T-cell (primary cell): ENCODE data around the gene BBLN. TPM values are rescaled to one million over a fixed set of nuclear protein-coding genes. Genes with fewer than 3 reads are reported as not detected.

Experiments used
- ATAC-seq, 4 experiments: fragments of 200-7000 bp in 3 of 4; fragments of 150-1000 bp in 1 of 4; cut with Tn5 transposase; replicated peaks in 1 of 4; 1 replicate in 3 of 4; 2 replicates in 1 of 4; pipeline ENCODE4 v1.10.0; 2021; ENCODE audit warnings: moderate library complexity in 3 of 4, mild to moderate bottlenecking in 2 of 4, moderate number of reproducible peaks in 1 of 4
- CTCF ChIA-PET, 2 donors: fragments of 300-600 bp; sonication (Branson Sonifier 250); formaldehyde crosslinking; loops; one replicate each; lab custom pipeline; 2022; ENCODE audit warnings: antibody characterized with exemption in 2 of 2; lab: Charles Lee
- POLR2A ChIA-PET, 2 donors: fragments of 300-600 bp; sonication (Branson Sonifier 250); formaldehyde crosslinking; loops; one replicate each; lab custom pipeline; 2022; ENCODE audit warnings: antibody characterized with exemption in 2 of 2; lab: Charles Lee
- DNase-seq, 35 experiments: peaks; one replicate each; pipeline versions ENCODE4 v3.0.0 to v3.0.0-alpha.2; 2013 to 2023
- H3K27ac ChIP-seq: one replicate; pipeline ENCODE4 v1.5.1; 2013; ENCODE audit warnings: low read length
- H3K27me3 ChIP-seq, 2 experiments: replicated peaks in 1 of 2; 1 replicate in 1 of 2; 2 replicates in 1 of 2; pipeline versions ENCODE4 v1.6.1 to v1.7.0; 2013; ENCODE audit warnings: low read length in 1 of 2, mixed read lengths in 1 of 2; ENCODE audit not compliant: control insufficient read depth in 2 of 2, insufficient read depth in 2 of 2; ENCODE audit errors: extremely low read depth in 1 of 2
- H3K36me3 ChIP-seq, 2 donors: 1 replicate in 1 of 2; 2 replicates in 1 of 2; pipeline versions ENCODE4 v1.6.1 to v1.7.0; 2013; ENCODE audit warnings: low read length in 1 of 2; ENCODE audit not compliant: control insufficient read depth in 2 of 2, insufficient read depth in 1 of 2; ENCODE audit errors: extremely low read depth in 1 of 2
- H3K4me1 ChIP-seq, 2 experiments: 1 replicate in 1 of 2; 2 replicates in 1 of 2; pipeline versions ENCODE4 v1.6.1 to v1.7.0; 2013; ENCODE audit warnings: low read length in 2 of 2, mixed read lengths in 1 of 2; ENCODE audit not compliant: insufficient read depth in 2 of 2, control insufficient read depth in 1 of 2; ENCODE audit errors: extremely low read depth in 1 of 2
- H3K4me3 ChIP-seq, 2 donors: 1 replicate in 1 of 2; 2 replicates in 1 of 2; pipeline versions ENCODE4 v1.5.1 to v1.7.0; 2013; ENCODE audit warnings: mild to moderate bottlenecking in 2 of 2, low read length in 1 of 2, moderate library complexity in 1 of 2; ENCODE audit not compliant: control insufficient read depth in 1 of 2; ENCODE audit errors: extremely low read depth in 1 of 2
- H3K9me3 ChIP-seq: 2 replicates; pipeline ENCODE4 v1.7.0; 2013
- H3K27ac Mint-ChIP-seq, 2 donors: one replicate each; pipeline ENCODE4 v1.8.0; 2020 to 2021; ENCODE audit warnings: mild to moderate bottlenecking in 2 of 2, mixed read lengths in 2 of 2
- H3K27me3 Mint-ChIP-seq, 2 donors: one replicate each; pipeline ENCODE4 v1.8.0; 2021 to 2022; ENCODE audit warnings: mixed read lengths in 2 of 2
- H3K36me3 Mint-ChIP-seq: one replicate; pipeline ENCODE4 v1.8.0; 2021; ENCODE audit warnings: mixed read lengths
- H3K4me1 Mint-ChIP-seq, 3 donors: one replicate each; pipeline ENCODE4 v1.8.0; 2020 to 2022; ENCODE audit warnings: mixed read lengths in 3 of 3, mild to moderate bottlenecking in 1 of 3
- H3K4me3 Mint-ChIP-seq, 3 donors: one replicate each; pipeline ENCODE4 v1.8.0; 2020 to 2022; ENCODE audit warnings: mild to moderate bottlenecking in 3 of 3, mixed read lengths in 3 of 3, moderate library complexity in 3 of 3
- H3K9me3 Mint-ChIP-seq, 3 donors: one replicate each; pipeline ENCODE4 v1.8.0; 2020 to 2022; ENCODE audit warnings: mixed read lengths in 3 of 3
- WGBS: methylation state at CpG from one replicate; pipeline ENCODE4 v1.1.5; 2013; ENCODE audit warnings: missing lambda C conversion rate; ENCODE audit not compliant: insufficient coverage; 5-methylcytosine and 5-hydroxymethylcytosine counted together
- total RNA-seq, 35 experiments: library from RNA in 6 of 35; stranded (reverse) in 6 of 35; fragments of 120-200 nt in 1 of 35; gene quantifications; one replicate each; pipeline versions ENCODE4 v1.2.1 to v1.2.4 and lab custom pipeline; 2013 to 2026

BBLN gene
- total RNA-seq, 5 donors from 2014 or later (not counting 1 experiment from before 2014, with no cell fraction given) = 50.0 to 85.9 (median 81.4) TPM

DNA sequence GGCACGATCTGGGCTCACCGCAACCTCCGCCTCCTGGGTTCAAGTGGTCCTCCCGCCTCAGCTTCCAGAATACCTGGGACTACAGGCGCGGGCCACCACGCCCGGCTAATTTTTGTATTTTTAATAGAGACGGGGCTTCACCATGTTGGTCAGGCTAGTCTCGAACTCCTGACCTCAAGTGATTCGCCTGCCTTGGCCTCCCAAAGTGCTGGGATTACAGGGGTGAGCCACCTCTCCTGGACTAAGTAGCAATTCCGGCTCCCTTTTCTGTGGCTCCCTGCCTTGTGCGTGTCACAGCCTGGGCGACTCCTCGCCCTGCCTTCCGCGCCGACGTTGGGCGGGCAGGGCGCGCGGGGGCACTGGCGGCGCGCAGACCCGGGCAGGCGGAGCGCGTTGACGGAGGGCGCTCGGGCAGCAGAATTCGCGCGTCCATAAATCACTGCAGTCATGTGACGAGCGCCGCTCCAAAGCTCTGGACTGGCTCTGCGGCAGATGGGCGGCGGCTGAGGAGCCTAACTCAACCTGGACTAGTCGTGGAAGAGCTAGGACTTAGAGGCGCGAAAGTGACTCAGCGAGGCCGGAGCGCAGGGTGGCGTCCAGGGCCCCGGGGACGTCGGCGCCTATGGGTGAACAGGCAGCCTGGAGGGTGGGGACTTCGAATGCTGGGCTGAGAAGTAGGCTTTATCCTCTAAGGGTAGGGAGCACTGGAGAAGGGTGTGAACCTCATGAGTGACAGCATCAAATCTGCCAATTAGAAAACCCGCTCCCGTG, 32.7 kb downstream of the BBLN start:
- Mint-ChIP-seq H3K27ac (no peak overlapping the region), H3K27me3 (no peaks in the 10 kb centered on the region), H3K36me3 (peaks cover 12% of the 10 kb centered on the region), H3K9me3 (no peaks in the 10 kb centered on the region), H3K4me1 (peaks cover 17 to 31% (median 26%) of the 10 kb centered on the region in 3 donors), H3K4me3 (peak overlapping the region in 2 of 3 donors; percentile 28 to 42)
- ChIA-PET CTCF (interaction anchor here (0.6 to 0.7 kb wide), 2 partner anchors 12 to 618 kb away, joined by 3 to 5 read pairs; no protein-coding TSS in a partner anchor), POLR2A (no interaction called here)
- no peaks in the 10 kb centered on the region for H3K9me3 ChIP-seq
- H3K4me3 ChIP-seq = peak overlapping the region in 1 of 2 donors; percentile 1
- peaks cover 0 to 17% of the 10 kb centered on the region in 2 experiments for H3K27me3 ChIP-seq
- H3K27ac ChIP-seq = no peak overlapping the region
- peaks cover 6 to 23% of the 10 kb centered on the region in 2 experiments for H3K4me1 ChIP-seq
- H3K36me3 ChIP-seq = peaks cover 0 to 17% of the 10 kb centered on the region in 2 donors
- ATAC-seq (peak in 2 of 4 experiments; percentile 73 to 74), DNase-seq (peak in 19 of 35 experiments; percentile 16 to 60 (median 46))
- 57% methylated on average over 46 of the region's 56 CpGs for WGBS

DNA sequence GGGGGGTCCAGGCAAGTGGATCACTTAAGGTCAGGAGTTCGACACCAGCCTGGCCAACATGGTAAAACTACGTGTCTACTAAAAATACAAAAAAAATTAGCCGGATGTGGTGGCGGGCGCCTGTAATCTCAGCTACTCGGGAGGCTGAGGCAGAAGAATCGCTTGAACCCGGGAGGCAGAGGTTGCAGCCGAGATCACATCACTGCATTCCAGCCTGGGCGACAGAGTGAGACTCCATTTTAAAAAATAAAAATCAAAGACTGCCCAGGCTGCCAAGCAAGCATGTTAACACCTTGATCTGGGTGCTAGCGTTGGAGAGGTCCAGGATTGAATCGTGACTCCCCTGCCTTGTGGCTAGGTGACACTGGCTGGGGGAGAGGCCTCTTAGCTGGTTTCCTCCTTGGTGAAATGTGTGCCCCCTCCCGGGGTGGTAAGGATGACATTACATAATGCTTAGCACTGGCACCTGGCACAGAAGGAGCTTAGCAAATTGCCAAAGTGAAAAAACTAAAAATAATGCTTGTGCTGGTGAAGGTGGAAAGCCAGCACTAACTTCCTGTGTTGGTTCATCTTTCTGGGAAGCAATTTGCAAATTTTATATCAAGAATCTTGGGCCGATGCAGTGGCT, 33.5 kb downstream of the BBLN start:
- H3K27me3 ChIP-seq = peaks cover 0 to 17% of the 10 kb centered on the region in 2 experiments
- Mint-ChIP-seq H3K4me1 (peaks cover 12 to 26% (median 22%) of the 10 kb centered on the region in 3 donors), H3K9me3 (no peaks in the 10 kb centered on the region), H3K27me3 (no peaks in the 10 kb centered on the region), H3K27ac (no peak overlapping the region), H3K36me3 (peaks cover 12% of the 10 kb centered on the region), H3K4me3 (peak overlapping the region in 2 of 3 donors; percentile 21 to 39)
- no peaks in the 10 kb centered on the region for H3K9me3 ChIP-seq
- POLR2A ChIA-PET = no interaction called here
- WGBS = 78% methylated on average over 12 of the region's 14 CpGs
- peaks cover 0 to 13% of the 10 kb centered on the region in 2 donors for H3K36me3 ChIP-seq
- no peak overlapping the region for H3K27ac ChIP-seq
- no peak overlapping the region for H3K4me3 ChIP-seq
- ATAC-seq = no peak
- CTCF ChIA-PET = no interaction called here
- peaks cover 6 to 23% of the 10 kb centered on the region in 2 experiments for H3K4me1 ChIP-seq
- no peak for DNase-seq

DNA sequence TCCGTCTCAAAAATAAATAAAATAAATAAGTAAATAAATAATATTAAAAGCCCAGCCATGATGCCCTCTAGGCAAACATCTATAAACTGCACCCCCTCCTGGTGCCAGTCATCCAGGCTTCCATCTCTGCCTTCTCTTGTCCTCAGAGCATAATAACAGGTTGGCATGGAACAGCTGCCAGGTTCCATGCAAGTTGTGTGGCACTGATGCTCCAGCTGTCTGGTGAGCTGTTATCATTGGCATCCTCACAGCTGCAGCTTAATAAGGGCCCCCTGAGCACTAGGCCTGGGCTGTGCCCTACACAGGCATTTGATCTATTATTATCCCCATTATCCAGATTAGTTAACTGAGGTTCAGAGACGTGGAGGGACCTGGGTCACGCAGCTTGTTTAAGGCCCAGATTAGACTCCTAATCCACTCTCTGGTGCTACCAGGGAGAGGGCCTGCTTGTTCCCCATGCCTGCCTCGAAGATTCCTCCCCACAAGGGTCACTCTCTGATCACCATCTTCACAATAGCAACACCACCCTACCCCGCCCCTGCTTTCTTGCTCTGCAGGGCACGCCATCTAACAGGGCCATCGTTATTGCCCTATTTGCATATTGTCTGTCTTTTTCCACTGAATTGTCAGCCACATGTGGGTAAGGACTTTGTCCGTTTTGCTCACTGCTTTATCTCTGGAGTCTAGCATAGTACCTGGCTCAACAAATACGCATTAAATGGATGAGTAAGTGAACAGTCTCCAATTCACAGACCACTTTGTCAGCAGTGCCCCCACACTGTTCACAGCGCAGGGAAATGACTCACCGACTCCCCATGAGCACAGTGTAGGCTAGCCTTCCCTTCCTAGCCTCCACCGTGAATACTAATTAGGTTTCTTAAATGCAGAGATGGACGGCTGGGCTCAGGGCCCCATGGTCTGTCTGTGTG, 41.6 kb downstream of the BBLN start:
- Histone ChIP-seq H3K4me1 (peaks cover 7 to 18% of the 10 kb centered on the region in 2 experiments), H3K27me3 (peaks cover 0 to 29% of the 10 kb centered on the region in 2 experiments), H3K27ac (no peak overlapping the region), H3K36me3 (no peaks in the 10 kb centered on the region), H3K4me3 (no peak overlapping the region), H3K9me3 (no peaks in the 10 kb centered on the region)
- WGBS = 85% methylated on average over 5 of the region's 13 CpGs
- H3K27me3 Mint-ChIP-seq = peaks cover 4 to 10% of the 10 kb centered on the region in 2 donors
- H3K36me3 Mint-ChIP-seq = no peaks in the 10 kb centered on the region
- no peaks in the 10 kb centered on the region for H3K9me3 Mint-ChIP-seq
- no peak overlapping the region for H3K4me3 Mint-ChIP-seq
- ATAC-seq = no peak
- peaks cover 6 to 7% (median 7%) of the 10 kb centered on the region in 3 donors for H3K4me1 Mint-ChIP-seq
- POLR2A ChIA-PET = no interaction called here
- no peak overlapping the region for H3K27ac Mint-ChIP-seq
- no peak for DNase-seq
- CTCF ChIA-PET = no interaction called here

DNA sequence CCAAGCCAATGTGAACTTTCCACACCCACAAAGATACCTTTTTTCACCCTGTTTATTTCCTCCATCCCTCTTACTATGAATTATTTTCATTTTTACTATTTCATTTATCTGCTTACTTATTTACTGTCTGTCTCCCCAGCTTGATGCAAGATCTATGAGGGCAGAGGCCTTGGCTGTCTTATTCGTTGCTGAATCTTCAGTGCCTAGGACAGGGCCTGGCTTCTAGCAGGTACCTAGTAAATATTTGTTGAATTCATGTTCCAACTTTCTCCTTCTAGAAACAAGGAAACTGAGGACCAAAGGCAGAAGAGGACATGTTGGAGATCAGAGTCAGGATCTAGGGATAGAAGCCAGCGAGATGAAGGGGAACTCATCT, 42.6 kb downstream of the BBLN start:
- Histone ChIP-seq H3K4me1 (peaks cover 7 to 18% of the 10 kb centered on the region in 2 experiments), H3K9me3 (no peaks in the 10 kb centered on the region), H3K27ac (peak overlapping the region; percentile 36), H3K4me3 (peak overlapping the region in 1 of 2 donors; percentile 15), H3K27me3 (peaks cover 0 to 28% of the 10 kb centered on the region in 2 experiments), H3K36me3 (no peaks in the 10 kb centered on the region)
- no peak for DNase-seq
- ATAC-seq = no peak
- ChIA-PET POLR2A (no interaction called here), CTCF (no interaction called here)
- peaks cover 6 to 7% (median 7%) of the 10 kb centered on the region in 3 donors for H3K4me1 Mint-ChIP-seq
- H3K36me3 Mint-ChIP-seq = no peaks in the 10 kb centered on the region
- peak overlapping the region; percentile 16 to 70 for H3K27ac Mint-ChIP-seq
- WGBS = 40% methylated on average over 1 of the region's 2 CpGs
- H3K27me3 Mint-ChIP-seq = peaks cover 4 to 10% of the 10 kb centered on the region in 2 donors
- peak overlapping the region; percentile 68 to 80 (median 72) for H3K4me3 Mint-ChIP-seq
- H3K9me3 Mint-ChIP-seq = no peaks in the 10 kb centered on the region

DNA sequence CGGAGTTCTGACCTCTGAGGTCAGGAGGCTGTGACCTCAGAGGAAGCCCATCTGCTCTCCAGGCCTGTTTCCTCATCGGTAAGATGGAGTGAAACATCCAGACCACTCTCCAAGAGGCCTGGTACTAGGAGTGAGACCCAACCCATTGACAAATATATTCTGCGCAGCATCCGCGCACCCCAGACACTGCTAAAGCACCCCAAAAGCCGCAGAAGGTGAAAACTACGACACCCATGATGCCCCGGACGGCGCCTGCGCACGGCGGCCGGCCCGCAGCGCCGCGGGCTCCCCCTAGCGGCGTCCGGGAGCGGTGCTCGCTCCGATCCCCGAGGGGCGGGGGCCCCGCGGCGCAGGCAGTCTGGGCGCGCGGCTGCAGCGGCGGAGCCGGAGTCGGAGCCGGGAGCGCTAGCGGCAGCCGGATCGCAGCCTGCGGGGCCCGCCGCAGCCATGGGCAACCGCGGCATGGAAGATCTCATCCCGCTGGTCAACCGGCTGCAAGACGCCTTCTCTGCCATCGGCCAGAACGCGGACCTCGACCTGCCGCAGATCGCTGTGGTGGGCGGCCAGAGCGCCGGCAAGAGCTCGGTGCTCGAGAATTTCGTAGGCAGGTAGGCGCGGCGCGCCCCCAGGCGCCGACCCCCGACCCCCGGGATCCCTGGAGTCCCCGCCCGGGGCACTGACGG, 43.1 kb downstream of the BBLN start, which contains the start of gene DNM1:
TSS of gene DNM1 (plus strand) at position 356 of the 683 bp plus-strand sequence. CDS start at position 448, 92 bp downstream.
- Histone ChIP-seq H3K4me1 (peaks cover 7 to 18% of the 10 kb centered on the region in 2 experiments), H3K9me3 (no peaks in the 10 kb centered on the region), H3K36me3 (no peaks in the 10 kb centered on the region), H3K27ac (peak within 1 kb of the TSS; percentile 36), H3K4me3 (peak within 1 kb of the TSS; percentile 50 to 75), H3K27me3 (peaks cover 0 to 31% of the 10 kb centered on the region in 2 experiments)
- POLR2A ChIA-PET = no interaction called here
- ATAC-seq (peak; percentile 93 to 98 (median 95)), DNase-seq (peak; percentile 33 to 89 (median 62))
- peak within 1 kb of the TSS; percentile 68 to 80 (median 72) for H3K4me3 Mint-ChIP-seq
- H3K27ac Mint-ChIP-seq = peak within 1 kb of the TSS; percentile 16 to 70
- peaks cover 4 to 10% of the 10 kb centered on the region in 2 donors for H3K27me3 Mint-ChIP-seq
- 2% methylated on average over 70 of the region's 72 CpGs for whole genome bisulfite sequencing
- H3K36me3 Mint-ChIP-seq = no peaks in the 10 kb centered on the region
- CTCF ChIA-PET = no interaction called here
- no peaks in the 10 kb centered on the region for H3K9me3 Mint-ChIP-seq
- H3K4me1 Mint-ChIP-seq = peaks cover 6 to 7% (median 7%) of the 10 kb centered on the region in 3 donors
